HCT116 (cell line): ENCODE results near the gene TTC27. TPM values are rescaled to one million over a fixed set of nuclear protein-coding genes. Genes with fewer than 3 reads are reported as not detected.

Experiments used
- ATAC-seq: fragments of 200-7000 bp; cut with Tn5 transposase; 2 replicates; pipeline ENCODE4 v1.9.1; 2020; ENCODE audit warnings: mild to moderate bottlenecking, moderate library complexity
- BruUV-seq: library from RNA; stranded (reverse); fragments of 400-500 nt; replicated peaks from 2 replicates; lab custom pipeline; 2021; lab: Mats Ljungman, UMichigan
- CTCF ChIA-PET: fragments of 300-600 bp; sonication (Branson Sonifier 250); formaldehyde crosslinking; loops from one replicate; lab custom pipeline; 2021; ENCODE audit warnings: antibody characterized with exemption; lab: Charles Lee
- POLR2A ChIA-PET: fragments of 300-600, 350-600 bp; sonication (Branson Sonifier 250); formaldehyde crosslinking; loops from one replicate; lab custom pipeline; 2021; ENCODE audit warnings: antibody characterized with exemption; lab: Charles Lee
- RAD21 ChIA-PET, 2 experiments: fragments of 300-600 bp; sonication (Branson Sonifier 250); formaldehyde crosslinking; loops; one replicate each; lab custom pipeline; 2023; ENCODE audit warnings: low total read pairs in 2 of 2; ENCODE audit not compliant: uncharacterized antibody in 2 of 2, unreplicated experiment in 2 of 2, low non-redundant PET in 1 of 2; lab: Charles Lee
- DNase-seq: peaks from one replicate; pipeline ENCODE4 v3.0.0-alpha.2; 2010; ENCODE audit warnings: low read depth, low spot score
- H2AFZ ChIP-seq: fragments of 200-600 bp; shearing (Covaris generic), sonication (generic); 2 replicates; pipeline ENCODE4 v1.6.1; 2017; ENCODE audit warnings: low read depth, mixed run types, mixed read lengths, antibody characterized with exemption, low read length; ENCODE audit not compliant: poor library complexity, severe bottlenecking
- H3K27ac ChIP-seq: 2 replicates; pipeline ENCODE4 v1.5.1; 2012; ENCODE audit warnings: low read depth, low read length
- H3K27me3 ChIP-seq: fragments of 200-600 bp; sonication (generic); 2 replicates; pipeline ENCODE4 v1.6.1; 2016; ENCODE audit warnings: mixed run types, low read length, mixed read lengths; ENCODE audit not compliant: insufficient read depth
- H3K36me3 ChIP-seq, 2 experiments: fragments of 200-500 bp in 1 of 2; fragments of 200-600 bp in 1 of 2; sonication (Bioruptor generic) in 1 of 2; sonication (generic) in 1 of 2; 2 replicates each; pipeline versions ENCODE4 v1.5.1 to v1.6.1; 2014 to 2016; ENCODE audit warnings: low read length in 2 of 2, inconsistent platforms in 1 of 2, mixed read lengths in 1 of 2, mixed run types in 1 of 2; ENCODE audit not compliant: insufficient read depth in 2 of 2, control insufficient read depth in 1 of 2
- H3K4me1 ChIP-seq, 2 experiments: fragments of 200-600 bp in 1 of 2; sonication (generic) in 1 of 2; 2 replicates each; pipeline versions ENCODE4 v1.5.1 to v1.6.1; 2012 to 2017; ENCODE audit warnings: low read length in 2 of 2, inconsistent platforms in 1 of 2, mild to moderate bottlenecking in 1 of 2, mixed read lengths in 1 of 2, mixed run types in 1 of 2, moderate library complexity in 1 of 2; ENCODE audit not compliant: insufficient read depth in 2 of 2, control insufficient read depth in 1 of 2
- H3K4me2 ChIP-seq: fragments of 200-600 bp; sonication (generic); 2 replicates; pipeline ENCODE4 v1.6.1; 2017; ENCODE audit warnings: mixed run types, low read length, mixed read lengths
- H3K4me3 ChIP-seq, 2 experiments: fragments of 200-600 bp in 1 of 2; sonication (generic) in 1 of 2; replicated peaks in 1 of 2; 2 replicates each; pipeline ENCODE4 v1.5.1; 2011 to 2016; ENCODE audit warnings: low read length in 2 of 2, control low read depth in 1 of 2, low read depth in 1 of 2, mild to moderate bottlenecking in 1 of 2, mixed read lengths in 1 of 2, mixed run types in 1 of 2
- H3K79me2 ChIP-seq: fragments of 200-600 bp; sonication (generic); 2 replicates; pipeline ENCODE4 v1.6.1; 2017; ENCODE audit warnings: mild to moderate bottlenecking, mixed run types, low read length, moderate library complexity, mixed read lengths; ENCODE audit not compliant: insufficient read depth
- H3K9ac ChIP-seq: fragments of 200-600 bp; sonication (generic); 2 replicates; pipeline ENCODE4 v1.6.1; 2016; ENCODE audit warnings: low read length, mixed read lengths
- H3K9me2 ChIP-seq: fragments of 200-600 bp; sonication (generic), shearing (Covaris generic); 2 replicates; pipeline ENCODE4 v1.6.1; 2017; ENCODE audit warnings: mixed run types, mild to moderate bottlenecking, moderate library complexity; ENCODE audit not compliant: insufficient read depth
- H3K9me3 ChIP-seq, 2 experiments: fragments of 200-500 bp in 1 of 2; fragments of 200-600 bp in 1 of 2; sonication (Bioruptor generic) in 1 of 2; sonication (generic) in 1 of 2; 2 replicates each; pipeline ENCODE4 v1.6.1; 2014 to 2017; ENCODE audit warnings: low read length in 2 of 2, mixed read lengths in 2 of 2, inconsistent platforms in 1 of 2, low read depth in 1 of 2, mild to moderate bottlenecking in 1 of 2, mixed run types in 1 of 2, moderate library complexity in 1 of 2; ENCODE audit not compliant: control insufficient read depth in 1 of 2, insufficient read depth in 1 of 2
- H4K20me1 ChIP-seq: fragments of 200-600 bp; sonication (generic), shearing (Covaris generic); 2 replicates; pipeline ENCODE4 v1.6.1; 2017; ENCODE audit warnings: mixed run types, mild to moderate bottlenecking, moderate library complexity; ENCODE audit not compliant: insufficient read depth
- ATF3 ChIP-seq: IDR thresholded peaks from 2 replicates; pipeline ENCODE4 v1.6.1; 2012
- CBX3 ChIP-seq: IDR thresholded peaks from 2 replicates; pipeline ENCODE4 v1.6.1; 2012; ENCODE audit warnings: low read depth
- CEBPB ChIP-seq: IDR thresholded peaks from 2 replicates; pipeline ENCODE4 v1.6.1; 2012; ENCODE audit warnings: low read depth
- CTCF ChIP-seq, 3 experiments: fragments of 200-600 bp in 1 of 3; sonication (generic) in 1 of 3; IDR thresholded peaks in 2 of 3; conservative IDR thresholded peaks in 1 of 3; 2 replicates each; pipeline ENCODE4 v1.5.1; 2012 to 2017; ENCODE audit warnings: low read depth in 2 of 3, low read length in 2 of 3, antibody characterized with exemption in 1 of 3, borderline replicate concordance in 1 of 3, control low read depth in 1 of 3, mild to moderate bottlenecking in 1 of 3, mixed read lengths in 1 of 3, mixed run types in 1 of 3, moderate library complexity in 1 of 3; ENCODE audit not compliant: insufficient read depth in 1 of 3
- EGR1 ChIP-seq: IDR thresholded peaks from 2 replicates; pipeline ENCODE4 v1.6.1; 2012; ENCODE audit warnings: low read depth
- EZH2 ChIP-seq: fragments of 200-600 bp; sonication (generic); IDR thresholded peaks from 2 replicates; pipeline ENCODE4 v1.6.1; 2017; ENCODE audit warnings: antibody characterized with exemption, mixed run types
- FOSL1 ChIP-seq: IDR thresholded peaks from 2 replicates; pipeline ENCODE4 v1.6.1; 2012; ENCODE audit warnings: low read depth
- JUND ChIP-seq: IDR thresholded peaks from 2 replicates; pipeline ENCODE4 v1.6.1; 2012
- POLR2A ChIP-seq: IDR thresholded peaks from 2 replicates; pipeline ENCODE4 v1.7.0; 2011; ENCODE audit warnings: borderline replicate concordance; ENCODE audit not compliant: insufficient read depth, insufficient read length; ENCODE audit errors: extremely low read depth
- SIN3A ChIP-seq: IDR thresholded peaks from 2 replicates; pipeline ENCODE4 v1.6.1; 2012; ENCODE audit warnings: low read depth
- SP1 ChIP-seq: IDR thresholded peaks from 2 replicates; pipeline ENCODE4 v1.6.1; 2012; ENCODE audit warnings: low read depth
- YY1 ChIP-seq: IDR thresholded peaks from 2 replicates; pipeline ENCODE4 v1.6.1; 2011; ENCODE audit warnings: low read length, low read depth, moderate library complexity, mild to moderate bottlenecking; ENCODE audit not compliant: insufficient replicate concordance; ENCODE audit errors: extremely low read depth
- ZFX ChIP-seq: fragments of 450-650 bp; IDR thresholded peaks from 2 replicates; pipeline ENCODE4 v1.6.1; 2017
- ZNF274 ChIP-seq: fragments of 200-500 bp; sonication (Bioruptor generic); IDR thresholded peaks from 2 replicates; pipeline ENCODE4 v1.6.1; 2014; ENCODE audit warnings: mild to moderate bottlenecking, low read depth, low read length, inconsistent platforms
- intact Hi-C: fragments of 100-400 bp; cut with micrococcal nuclease; formaldehyde crosslinking; loops from 2 replicates; pipeline ENCODE4 v1.10.0; 2022
- total RNA-seq: library from RNA; stranded (reverse); gene quantifications from one replicate; pipeline ENCODE4 v1.2.1, GENCODE V29; 2021; ENCODE audit not compliant: unreplicated experiment
- TF ChIP-seq, protein P1 (sequence below): IDR thresholded peaks from 2 replicates; pipeline ENCODE4 v1.6.1; 2012

TTC27 gene
- total RNA-seq, 1 experiment from 2014 or later = 24.4 TPM

GRCh38 chr2:32696439-32696838 is 68.6 kb downstream of the TTC27 start:
- no peaks in the 10 kb centered on the region for H3K9me2 ChIP-seq
- no peaks in the 10 kb centered on the region for H3K9me3 ChIP-seq
- no peak for ATAC-seq
- ChIA-PET POLR2A (no interaction called here), RAD21 (no interaction called here), CTCF (no interaction called here)
- DNase-seq = no peak
- intact Hi-C loops = no loop called here
- H3K27me3 ChIP-seq = no peaks in the 10 kb centered on the region
- no peak overlapping the region for H3K4me2 ChIP-seq
- no peaks in the 10 kb centered on the region for H4K20me1 ChIP-seq
- no peaks in the 10 kb centered on the region for H3K36me3 ChIP-seq
- BruUV-seq = no TSS peak
- H2AFZ ChIP-seq = no peak overlapping the region
- no peak overlapping the region for H3K27ac ChIP-seq
- no peaks in the 10 kb centered on the region for H3K4me1 ChIP-seq
- H3K79me2 ChIP-seq = no peaks in the 10 kb centered on the region
- H3K4me3 ChIP-seq = no peak overlapping the region
- no peak overlapping the region for H3K9ac ChIP-seq
- no peak for TF ChIP-seq EZH2
- no peak for TF ChIP-seq ATF3
- TF ChIP-seq POLR2A = no peak
- TF ChIP-seq EGR1 = no peak
- no peak for TF ChIP-seq YY1
- TF ChIP-seq, protein P1, sequence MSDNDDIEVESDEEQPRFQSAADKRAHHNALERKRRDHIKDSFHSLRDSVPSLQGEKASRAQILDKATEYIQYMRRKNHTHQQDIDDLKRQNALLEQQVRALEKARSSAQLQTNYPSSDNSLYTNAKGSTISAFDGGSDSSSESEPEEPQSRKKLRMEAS = no peak
- no peak for TF ChIP-seq FOSL1

- Histone ChIP-seq H3K79me2 (no peaks in the 10 kb centered on the region), H3K4me2 (no peak overlapping the region), H2AFZ (no peak overlapping the region), H3K27me3 (no peaks in the 10 kb centered on the region), H3K4me1 (no peaks in the 10 kb centered on the region), H3K27ac (no peak overlapping the region), H4K20me1 (no peaks in the 10 kb centered on the region), H3K4me3 (no peak overlapping the region), H3K9me2 (no peaks in the 10 kb centered on the region), H3K9me3 (no peaks in the 10 kb centered on the region), H3K36me3 (no peaks in the 10 kb centered on the region), H3K9ac (no peak overlapping the region)
- ChIA-PET POLR2A (no interaction called here), RAD21 (no interaction called here), CTCF (no interaction called here)
- intact Hi-C loops = no loop called here
- no TSS peak for BruUV-seq
- DNase-seq (no peak), ATAC-seq (no peak)
- TF ChIP-seq ZFX (no peak), CEBPB (no peak), EZH2 (no peak), ZNF274 (no peak), SP1 (no peak), CTCF (IDR thresholded peaks at IDR 0.05 in 2 of 3, conservative IDR thresholded peaks at IDR 0.05 in 1 of 3; ENCODE audit: borderline replicate concordance in 1 of 3, insufficient read depth in 1 of 3, low read depth in 2 of 3, low read length in 2 of 3) (no peak), CBX3 (no peak), JUND (no peak), SIN3A (no peak)
- TF ChIP-seq, protein P1 = no peak
Measured at GRCh38 chr2:32697156-32697555, 69.3 kb downstream of the TTC27 start.
